ENCODE results near the gene HYAL3.

Gene HYAL3

DNA sequence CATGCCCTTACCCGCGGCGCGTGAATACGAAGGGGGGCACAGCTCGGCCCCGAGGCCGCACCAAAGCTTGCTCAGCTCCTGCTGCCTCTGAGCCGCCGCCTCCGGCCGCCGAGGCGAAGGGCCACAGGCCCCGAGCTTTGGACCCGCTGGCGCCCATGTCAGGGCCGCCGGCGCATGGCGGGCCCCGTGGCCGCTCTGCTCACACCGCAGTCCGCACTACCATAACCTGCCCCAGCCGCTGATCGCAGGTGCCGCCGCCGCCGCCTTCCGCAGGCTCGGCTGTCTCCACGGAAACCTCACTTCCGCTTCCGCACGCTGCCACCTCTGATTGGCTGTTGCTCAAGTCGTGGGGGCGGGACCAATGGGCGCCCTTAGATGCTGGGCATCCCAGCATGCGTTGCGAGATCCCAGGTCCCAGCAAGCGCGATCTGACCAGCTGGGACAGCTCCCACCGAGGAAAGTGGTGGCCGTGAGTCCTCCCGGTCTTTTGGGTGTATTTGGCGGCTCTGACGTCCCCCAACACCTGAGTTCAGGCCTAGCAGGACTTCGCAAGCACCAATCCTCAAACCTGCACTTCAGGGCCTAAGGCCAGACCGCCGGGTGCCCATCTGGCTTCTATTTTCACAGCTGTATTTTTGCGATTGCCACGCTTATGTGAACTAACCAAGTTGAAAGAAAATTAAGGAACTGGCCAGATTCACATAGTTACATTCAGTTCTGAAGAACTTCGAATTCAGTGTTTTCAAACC is 28.9 kb upstream of the HYAL3 start, which contains the start of gene TUSC2:
Gene TUSC2, minus strand, starts transcription at position 281 of the 749 bp plus-strand sequence. Its CDS starts 124 bp downstream, at position 157.
- TF ChIP-seq, protein P1, sequence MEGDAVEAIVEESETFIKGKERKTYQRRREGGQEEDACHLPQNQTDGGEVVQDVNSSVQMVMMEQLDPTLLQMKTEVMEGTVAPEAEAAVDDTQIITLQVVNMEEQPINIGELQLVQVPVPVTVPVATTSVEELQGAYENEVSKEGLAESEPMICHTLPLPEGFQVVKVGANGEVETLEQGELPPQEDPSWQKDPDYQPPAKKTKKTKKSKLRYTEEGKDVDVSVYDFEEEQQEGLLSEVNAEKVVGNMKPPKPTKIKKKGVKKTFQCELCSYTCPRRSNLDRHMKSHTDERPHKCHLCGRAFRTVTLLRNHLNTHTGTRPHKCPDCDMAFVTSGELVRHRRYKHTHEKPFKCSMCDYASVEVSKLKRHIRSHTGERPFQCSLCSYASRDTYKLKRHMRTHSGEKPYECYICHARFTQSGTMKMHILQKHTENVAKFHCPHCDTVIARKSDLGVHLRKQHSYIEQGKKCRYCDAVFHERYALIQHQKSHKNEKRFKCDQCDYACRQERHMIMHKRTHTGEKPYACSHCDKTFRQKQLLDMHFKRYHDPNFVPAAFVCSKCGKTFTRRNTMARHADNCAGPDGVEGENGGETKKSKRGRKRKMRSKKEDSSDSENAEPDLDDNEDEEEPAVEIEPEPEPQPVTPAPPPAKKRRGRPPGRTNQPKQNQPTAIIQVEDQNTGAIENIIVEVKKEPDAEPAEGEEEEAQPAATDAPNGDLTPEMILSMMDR (IDR thresholded peaks at IDR 0.05; ENCODE audit: low read depth, low read length) = no peak
- peak within 1 kb of the TSS; percentile 94 for H3K4me3 ChIP-seq (ENCODE audit: low read depth, low read length)

DNA sequence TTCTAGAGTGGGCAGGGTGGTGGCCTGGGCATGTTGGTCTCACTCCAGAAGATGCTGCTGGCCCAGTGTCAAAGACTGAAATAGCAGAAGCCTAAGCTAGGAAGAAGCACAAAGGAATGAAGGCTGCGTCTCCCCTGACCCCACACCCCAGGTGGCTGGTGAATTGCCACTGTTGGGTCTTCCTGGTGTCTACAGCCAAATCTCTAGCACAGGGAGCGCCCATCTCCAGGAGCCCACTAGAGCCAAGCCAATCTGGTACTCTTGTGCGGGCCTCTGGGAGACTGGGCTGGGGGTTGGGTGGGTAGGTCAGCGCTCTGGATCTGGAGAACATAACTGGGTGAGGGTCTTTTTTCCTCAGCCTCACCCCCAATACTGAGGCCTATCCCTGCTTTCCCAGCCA is 27.9 kb upstream of the HYAL3 start:
- TF ChIP-seq, protein P1 (IDR thresholded peaks at IDR 0.05; ENCODE audit: low read depth, low read length) = no peak
- peak overlapping the region; percentile 94 for H3K4me3 ChIP-seq (ENCODE audit: low read depth, low read length)

GRCh38 chr3:50326182-50326541 is 27.0 kb upstream of the HYAL3 start:
- TF ChIP-seq, protein P1 (IDR thresholded peaks at IDR 0.05; ENCODE audit: low read depth, low read length) = no peak
- no peak overlapping the region for H3K4me3 ChIP-seq (ENCODE audit: low read depth, low read length)

DNA sequence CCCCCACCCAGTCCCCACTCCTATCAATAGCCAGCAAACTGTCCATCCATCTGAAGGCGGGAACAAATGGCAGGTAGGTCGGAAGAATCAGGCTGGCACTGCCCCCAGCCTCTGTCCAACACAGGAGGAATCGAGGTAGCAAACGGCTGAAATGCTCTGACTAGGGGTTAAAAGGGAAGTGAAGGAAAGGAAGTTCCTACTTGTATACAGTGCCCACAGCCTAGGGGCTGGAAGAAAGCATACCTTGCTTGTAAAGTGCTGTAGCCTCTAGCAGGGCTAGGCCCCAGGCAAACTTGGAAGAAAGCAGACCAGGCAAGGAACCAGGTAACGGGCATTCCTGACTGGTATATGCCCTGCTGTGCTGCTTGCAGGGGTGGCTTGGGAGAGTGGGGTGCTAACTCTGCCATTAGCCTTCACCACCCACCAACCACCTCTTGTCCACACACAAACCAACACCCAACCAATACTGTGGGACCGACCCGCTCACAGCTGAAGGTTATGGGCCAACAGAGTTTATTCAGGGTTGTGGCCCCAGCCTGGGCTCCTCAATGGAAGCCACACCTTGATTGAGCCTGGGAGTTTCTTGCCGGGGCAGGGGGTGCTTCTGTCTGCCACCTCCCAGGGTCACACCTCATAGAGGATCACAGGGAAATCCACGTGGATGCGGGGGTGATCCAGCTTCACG is 26.4 kb upstream of the HYAL3 start:
- H3K4me3 ChIP-seq (ENCODE audit: low read depth, low read length) = no peak overlapping the region
- TF ChIP-seq, protein P1 (IDR thresholded peaks at IDR 0.05; ENCODE audit: low read depth, low read length) = no peak

DNA sequence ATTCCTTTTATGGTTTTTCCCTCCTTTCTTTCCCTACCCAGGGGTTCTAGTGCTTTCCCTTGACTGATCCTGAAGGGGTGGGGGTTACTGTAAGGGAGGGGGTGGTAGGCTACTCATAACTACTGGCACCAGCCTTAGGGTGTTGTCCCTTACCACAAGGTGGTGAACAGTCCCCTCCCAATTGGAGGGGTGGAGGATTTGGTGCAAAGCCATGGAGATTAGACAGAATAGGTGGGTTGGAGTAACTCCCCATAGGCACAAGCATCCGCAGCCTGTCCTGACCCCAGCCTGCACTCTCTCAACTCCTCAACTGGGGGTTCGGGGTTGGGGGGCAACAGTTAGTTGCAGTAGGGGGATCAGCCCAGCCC is 25.9 kb upstream of the HYAL3 start:
- TF ChIP-seq, protein P1 (IDR thresholded peaks at IDR 0.05; ENCODE audit: low read depth, low read length) = no peak
- no peak overlapping the region for H3K4me3 ChIP-seq (ENCODE audit: low read depth, low read length)

GRCh38 chr3:50324351-50325112 is 25.3 kb upstream of the HYAL3 start:
- no peak overlapping the region for H3K4me3 ChIP-seq (ENCODE audit: low read depth, low read length)
- TF ChIP-seq, protein P1 (IDR thresholded peaks at IDR 0.05; ENCODE audit: low read depth, low read length) = peak; percentile 88
